Ascending aorta (tissue), 2 donors: ENCODE results near the gene PDGFD. TPM values are rescaled to one million over a fixed set of nuclear protein-coding genes. Genes with fewer than 3 reads are reported as not detected.
A peak's percentile ranks its signal among the peaks of the same experiment; 100 is the strongest.

ENCODE experiments used
- DNase-seq, 2 donors: peaks; one replicate each; pipeline ENCODE4 v3.0.0-alpha.2; 2019; ENCODE audit warnings: low spot score in 2 of 2
- H3K27ac ChIP-seq, 2 donors: fragments of 200-600 bp; sonication (generic); one replicate each; pipeline ENCODE4 v1.5.1; 2016 to 2017; ENCODE audit warnings: mild to moderate bottlenecking in 1 of 2
- H3K27me3 ChIP-seq: fragments of 200-600 bp; sonication (generic); one replicate; pipeline ENCODE4 v1.5.1; 2017
- H3K36me3 ChIP-seq, 2 donors: fragments of 200-600 bp; sonication (generic); one replicate each; pipeline ENCODE4 v1.5.1; 2016
- H3K4me1 ChIP-seq, 2 donors: fragments of 200-600 bp; sonication (generic); one replicate each; pipeline ENCODE4 v1.5.1; 2016 to 2017; ENCODE audit warnings: mild to moderate bottlenecking in 1 of 2
- H3K4me3 ChIP-seq, 2 donors: fragments of 200-600 bp; sonication (generic); one replicate each; pipeline ENCODE4 v1.5.1; 2016 to 2017; ENCODE audit warnings: mild to moderate bottlenecking in 1 of 2
- H3K9me3 ChIP-seq, 2 donors: fragments of 200-600 bp; sonication (generic); one replicate each; pipeline ENCODE4 v1.5.1; 2016
- CTCF ChIP-seq, 3 experiments: fragments of 200-600 bp in 2 of 3; fragments of 450-650 bp in 1 of 3; sonication (generic) in 2 of 3; IDR thresholded peaks; one replicate each; pipeline ENCODE4 v1.5.1; 2016 to 2019; ENCODE audit warnings: antibody characterized with exemption in 3 of 3, mild to moderate bottlenecking in 1 of 3, moderate library complexity in 1 of 3
- intact Hi-C: fragments of 100-400 bp; cut with DNase I; formaldehyde crosslinking; loops from one replicate; pipeline ENCODE4 v1.15.1; 2023
- total RNA-seq: library from RNA; depleted of rRNA; stranded (reverse); fragments of >200 nt; gene quantifications from one replicate; pipeline ENCODE4 v1.1.0, GENCODE V29; 2016

Gene PDGFD
- total RNA-seq, 1 donor from 2014 or later, result 50.6 TPM

DNA sequence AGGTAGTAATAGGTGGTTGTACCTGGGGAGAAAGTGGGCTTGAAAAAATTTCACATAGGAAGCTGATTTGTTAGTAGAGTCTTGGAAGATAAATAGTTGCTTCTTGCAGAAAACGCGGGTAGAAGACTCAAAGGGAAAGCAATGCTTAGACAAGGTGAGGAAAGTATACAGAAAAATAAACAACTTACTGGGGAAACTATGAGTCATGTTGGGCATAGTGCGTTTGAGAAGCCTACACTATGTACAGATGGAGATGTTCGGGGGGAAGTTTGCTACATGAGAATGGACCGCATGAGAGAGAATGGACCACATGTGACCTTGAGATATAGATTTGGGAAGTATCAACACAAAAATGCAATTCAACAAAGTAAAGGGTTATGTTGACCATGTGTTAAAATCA lies 214.2 kb downstream of the PDGFD start:
- H3K4me3 ChIP-seq, result no peak overlapping the region
- peaks cover 0 to 18% of the 10 kb centered on the region in 2 donors for H3K4me1 ChIP-seq
- intact Hi-C loops, result loop anchor here (5.0 kb wide), 1 partner anchor 157 kb away; no protein-coding TSS in a partner anchor
- no peaks in the 10 kb centered on the region for H3K9me3 ChIP-seq
- DNase-seq, result no peak
- no peaks in the 10 kb centered on the region for H3K27me3 ChIP-seq
- H3K27ac ChIP-seq, result no peak overlapping the region
- no peaks in the 10 kb centered on the region for H3K36me3 ChIP-seq
- no peak for TF ChIP-seq CTCF (IDR thresholded peaks at IDR 0.05)

DNA sequence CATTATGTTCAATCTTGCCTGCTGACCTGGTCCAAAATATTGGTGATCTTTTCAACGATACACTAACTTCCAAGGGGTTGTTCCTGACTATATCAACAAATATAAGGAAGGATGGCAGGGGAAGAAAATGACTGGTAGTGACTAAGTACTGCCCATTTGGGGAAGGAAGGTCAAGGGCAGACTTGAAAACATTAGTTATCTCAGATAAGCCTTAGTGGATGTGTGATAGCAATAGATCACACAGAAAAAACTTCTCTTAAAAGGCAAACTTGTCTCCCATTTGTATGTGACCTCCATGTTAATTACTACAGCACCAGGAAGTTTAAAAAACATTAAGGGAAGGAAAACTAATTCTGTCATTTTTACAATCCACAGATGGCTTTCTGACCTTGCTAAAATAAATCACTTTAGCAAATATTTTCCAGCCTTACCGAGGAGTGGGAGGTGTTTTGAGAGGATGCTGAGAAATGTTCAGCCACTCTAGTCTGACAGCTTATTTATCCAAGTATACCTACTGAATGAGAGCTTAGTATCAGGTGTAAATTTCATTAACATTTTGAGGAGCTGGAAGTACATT lies 215.7 kb downstream of the PDGFD start:
- TF ChIP-seq CTCF (IDR thresholded peaks at IDR 0.05), result no peak
- Histone ChIP-seq H3K36me3 (no peaks in the 10 kb centered on the region), H3K4me1 (peaks cover 0 to 18% of the 10 kb centered on the region in 2 donors), H3K4me3 (no peak overlapping the region), H3K27ac (peak overlapping the region; percentile 52 to 63), H3K27me3 (no peaks in the 10 kb centered on the region), H3K9me3 (peaks cover 0 to 4% of the 10 kb centered on the region in 2 donors)
- intact Hi-C loops, result loop anchor here (5.0 kb wide), 1 partner anchor 156 kb away; no protein-coding TSS in a partner anchor
- no peak for DNase-seq

DNA sequence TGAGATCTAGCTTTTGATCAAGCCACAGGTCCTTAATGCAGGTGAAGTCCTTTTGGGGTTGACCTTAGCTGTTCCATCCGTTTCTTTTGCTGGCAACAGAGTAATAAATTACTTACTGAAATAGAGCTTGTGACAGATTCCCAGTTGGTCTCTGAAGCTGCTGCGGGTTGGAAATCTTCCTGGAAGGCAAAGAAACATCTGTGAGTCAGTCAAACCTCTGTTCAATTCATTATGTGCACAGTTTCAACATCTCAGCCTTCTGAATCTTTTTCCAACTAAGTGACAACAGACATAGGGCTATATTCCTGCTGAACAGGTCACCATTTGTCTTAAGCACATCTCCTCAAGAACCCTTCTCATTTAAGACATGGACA lies 216.4 kb downstream of the PDGFD start:
- Histone ChIP-seq H3K36me3 (no peaks in the 10 kb centered on the region), H3K27ac (peak overlapping the region; percentile 52 to 63), H3K27me3 (no peaks in the 10 kb centered on the region), H3K4me3 (no peak overlapping the region), H3K4me1 (peaks cover 0 to 20% of the 10 kb centered on the region in 2 donors), H3K9me3 (peaks cover 0 to 4% of the 10 kb centered on the region in 2 donors)
- TF ChIP-seq CTCF (IDR thresholded peaks at IDR 0.05), result no peak
- DNase-seq, result peak in 1 of 2 donors; percentile 63
- intact Hi-C loops, result loop anchor here (5.0 kb wide), 1 partner anchor 155 kb away; no protein-coding TSS in a partner anchor

GRCh38 chr11:103946793-103947545 lies 217.0 kb downstream of the PDGFD start:
- intact Hi-C loops, result loop anchor here (5.0 kb wide), 1 partner anchor 155 kb away; no protein-coding TSS in a partner anchor
- TF ChIP-seq CTCF (IDR thresholded peaks at IDR 0.05), result no peak
- Histone ChIP-seq H3K27me3 (no peaks in the 10 kb centered on the region), H3K9me3 (peaks cover 0 to 4% of the 10 kb centered on the region in 2 donors), H3K4me3 (no peak overlapping the region), H3K4me1 (peaks cover 0 to 21% of the 10 kb centered on the region in 2 donors), H3K36me3 (no peaks in the 10 kb centered on the region), H3K27ac (peak overlapping the region; percentile 52 to 63)
- DNase-seq, result no peak

DNA sequence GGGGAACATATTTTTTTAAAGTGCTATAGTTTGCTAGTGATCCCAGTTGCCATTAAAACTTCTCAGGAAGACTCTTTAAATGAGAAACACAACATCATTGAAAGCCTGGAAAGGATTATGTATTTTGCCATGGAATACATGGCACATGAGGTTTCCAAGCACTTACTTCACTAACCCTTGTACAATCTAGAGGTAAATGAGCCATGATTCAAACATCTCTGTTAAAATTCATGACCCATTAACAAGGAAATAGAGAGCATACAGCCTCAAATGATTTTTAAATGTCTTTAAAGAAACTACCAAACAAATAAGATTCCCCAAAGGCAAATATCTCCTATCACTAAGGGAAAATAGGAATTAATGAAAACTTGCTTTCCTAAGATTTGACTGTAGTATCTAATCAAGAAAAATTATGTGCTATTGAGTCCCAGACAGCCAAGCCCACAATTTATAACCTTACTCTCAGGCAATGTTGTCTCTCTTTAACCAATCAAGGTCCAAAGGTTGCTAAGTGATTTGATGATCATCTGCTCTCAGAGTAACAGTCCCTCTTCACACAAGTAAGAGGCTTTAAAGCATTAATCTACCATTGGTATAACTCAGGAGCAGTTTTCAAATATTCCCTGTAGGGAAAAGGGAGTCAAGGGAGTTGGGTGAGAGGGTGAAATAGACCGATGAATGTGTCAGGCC lies 219.6 kb downstream of the PDGFD start:
- intact Hi-C loops, result no loop called here

More for the DNA sequence above, 219.6 kb downstream of the PDGFD start:
- Histone ChIP-seq H3K4me1 (peaks cover 0 to 24% of the 10 kb centered on the region in 2 donors), H3K36me3 (no peaks in the 10 kb centered on the region), H3K4me3 (no peak overlapping the region), H3K27ac (no peak overlapping the region), H3K27me3 (no peaks in the 10 kb centered on the region), H3K9me3 (peaks cover 0 to 4% of the 10 kb centered on the region in 2 donors)
- no peak for TF ChIP-seq CTCF (IDR thresholded peaks at IDR 0.05)
- no peak for DNase-seq
